GM21576 (cell line): ENCODE data around the gene NEIL1.
A peak's percentile ranks its signal among the peaks of the same experiment; 100 is the strongest.
"Not testable (repeated sequence)": the region's sequence is repeated elsewhere in the genome, so short reads cannot be mapped to it uniquely, and the experiment has no call there.

Source experiments
- ATAC-seq: cut with Tn5 transposase; IDR thresholded peaks from one replicate; pipeline ENCODE4 v1.9.1; 2021; ENCODE audit warnings: mild to moderate bottlenecking, moderate library complexity; ENCODE audit not compliant: unreplicated experiment

The NEIL1 gene

GRCh38 chr15:75332093-75332492 is 14.7 kb upstream of the NEIL1 start:
- not testable (repeated sequence) for ATAC-seq

- not testable (repeated sequence) for ATAC-seq
Measured at GRCh38 chr15:75333654-75334419, 13.0 kb upstream of the NEIL1 start.

- ATAC-seq = no peak
Measured at GRCh38 chr15:75335313-75335704, 11.5 kb upstream of the NEIL1 start.

GRCh38 chr15:75335705-75336355 is 11.0 kb upstream of the NEIL1 start, which contains the start of gene COMMD4:
TSS of gene COMMD4 (plus strand) at chr15:75336063. CDS start at chr15:75336090, 27 bp downstream.
- peak; percentile 59 for ATAC-seq

GRCh38 chr15:75338661-75339240 is 8.1 kb upstream of the NEIL1 start:
- ATAC-seq = no peak

GRCh38 chr15:75339531-75340240 is 7.2 kb upstream of the NEIL1 start:
- ATAC-seq = no peak

GRCh38 chr15:75342221-75342620 is 4.6 kb upstream of the NEIL1 start:
- no peak for ATAC-seq

GRCh38 chr15:75343953-75344352 is 2.9 kb upstream of the NEIL1 start:
- not testable (repeated sequence) for ATAC-seq

- ATAC-seq = no peak
Measured at GRCh38 chr15:75347222-75348033, 589 bp downstream of the NEIL1 start.

- no peak for ATAC-seq
Measured at GRCh38 chr15:75348034-75348561, 1.3 kb downstream of the NEIL1 start.

GRCh38 chr15:75348562-75349350 is 1.9 kb downstream of the NEIL1 start:
- no peak for ATAC-seq

GRCh38 chr15:75349351-75349669 is 2.5 kb downstream of the NEIL1 start:
- ATAC-seq = not testable (repeated sequence)

- ATAC-seq = peak; percentile 58
Measured at GRCh38 chr15:75349851-75350588, 3.2 kb downstream of the NEIL1 start.

- ATAC-seq = no peak
Measured at GRCh38 chr15:75350601-75351361, 3.9 kb downstream of the NEIL1 start.

- ATAC-seq = no peak
Measured at GRCh38 chr15:75352186-75353080, 5.6 kb downstream of the NEIL1 start.

- no peak for ATAC-seq
Measured at GRCh38 chr15:75353604-75354003, 6.8 kb downstream of the NEIL1 start.

- no peak for ATAC-seq
Measured at GRCh38 chr15:75354454-75354853, 7.6 kb downstream of the NEIL1 start.
